CD14-positive monocyte (primary cell): ENCODE results near the gene ZNF710. TPM values are rescaled to one million over a fixed set of nuclear protein-coding genes. Genes with fewer than 3 reads are reported as not detected.

Source experiments
- DNase-seq, 3 donors: peaks; one replicate each; pipeline ENCODE4 v3.0.0-alpha.2; 2011 to 2022
- H2AFZ ChIP-seq: 2 replicates; pipeline ENCODE4 v1.6.0; 2012; ENCODE audit warnings: mild to moderate bottlenecking, low read depth, low read length, inconsistent platforms; ENCODE audit not compliant: insufficient read depth, poor library complexity, severe bottlenecking
- H3K27ac ChIP-seq, 2 donors: 1 replicate in 1 of 2; 2 replicates in 1 of 2; pipeline ENCODE4 v1.5.1; 2012 to 2013; ENCODE audit warnings: low read length in 2 of 2, control low read depth in 1 of 2, inconsistent platforms in 1 of 2, low read depth in 1 of 2, mild to moderate bottlenecking in 1 of 2
- H3K27me3 ChIP-seq, 2 donors: one replicate each; pipeline versions ENCODE4 v1.6.0 to v1.6.1; 2011 to 2013; ENCODE audit warnings: low read length in 2 of 2; ENCODE audit not compliant: control insufficient read depth in 2 of 2, insufficient read depth in 2 of 2
- H3K36me3 ChIP-seq, 2 donors: replicated peaks in 1 of 2; 1 replicate in 1 of 2; 2 replicates in 1 of 2; pipeline versions ENCODE4 v1.5.1 to v1.6.1; 2012 to 2013; ENCODE audit warnings: low read length in 2 of 2, control low read depth in 1 of 2, inconsistent platforms in 1 of 2, mild to moderate bottlenecking in 1 of 2; ENCODE audit not compliant: insufficient read depth in 2 of 2, control insufficient read depth in 1 of 2
- H3K4me1 ChIP-seq, 2 donors: 1 replicate in 1 of 2; 2 replicates in 1 of 2; pipeline versions ENCODE4 v1.5.1 to v1.6.1; 2012 to 2013; ENCODE audit warnings: low read length in 2 of 2, control low read depth in 1 of 2, inconsistent platforms in 1 of 2, mild to moderate bottlenecking in 1 of 2, moderate library complexity in 1 of 2; ENCODE audit not compliant: insufficient read depth in 2 of 2, control insufficient read depth in 1 of 2
- H3K4me2 ChIP-seq: replicated peaks from 2 replicates; pipeline ENCODE3; 2012; ENCODE audit warnings: low read length, moderate library complexity, mild to moderate bottlenecking; ENCODE audit not compliant: poor library complexity, severe bottlenecking; ENCODE audit errors: extremely low read depth
- H3K4me3 ChIP-seq, 3 experiments: fragments of 200-600 bp in 1 of 3; sonication (generic) in 1 of 3; replicated peaks in 1 of 3; 1 replicate in 2 of 3; 2 replicates in 1 of 3; pipeline ENCODE4 v1.5.1; 2011 to 2013; ENCODE audit warnings: low read length in 3 of 3, mild to moderate bottlenecking in 3 of 3, control low read depth in 2 of 3, low read depth in 2 of 3, inconsistent platforms in 1 of 3, moderate library complexity in 1 of 3
- H3K79me2 ChIP-seq: 2 replicates; pipeline ENCODE4 v1.6.0; 2012; ENCODE audit warnings: mild to moderate bottlenecking, control low read depth, inconsistent platforms, low read length, moderate library complexity; ENCODE audit not compliant: insufficient read depth
- H3K9ac ChIP-seq: 2 replicates; pipeline ENCODE4 v1.6.0; 2017; ENCODE audit warnings: low read length, mild to moderate bottlenecking; ENCODE audit not compliant: insufficient read depth, poor library complexity, severe bottlenecking
- H3K9me3 ChIP-seq, 2 donors: replicated peaks in 1 of 2; 1 replicate in 1 of 2; 2 replicates in 1 of 2; pipeline versions ENCODE4 v1.5.1 to v1.6.1; 2012 to 2013; ENCODE audit warnings: low read length in 2 of 2, control low read depth in 1 of 2; ENCODE audit not compliant: control insufficient read depth in 1 of 2, insufficient read depth in 1 of 2
- H4K20me1 ChIP-seq: 2 replicates; pipeline ENCODE4 v1.6.0; 2012; ENCODE audit warnings: mild to moderate bottlenecking, low read length, control low read depth, moderate library complexity; ENCODE audit not compliant: insufficient read depth
- H3K27ac Mint-ChIP-seq, 7 donors: one replicate each; pipeline ENCODE4 v1.8.0; 2020; ENCODE audit warnings: mild to moderate bottlenecking in 7 of 7, mixed read lengths in 7 of 7, moderate library complexity in 6 of 7, inconsistent platforms in 2 of 7
- H3K27me3 Mint-ChIP-seq, 3 donors: one replicate each; pipeline ENCODE4 v1.8.0; 2021 to 2022; ENCODE audit warnings: low read depth in 3 of 3, mild to moderate bottlenecking in 3 of 3, mixed read lengths in 3 of 3, moderate library complexity in 3 of 3, inconsistent platforms in 1 of 3
- H3K36me3 Mint-ChIP-seq, 2 donors: one replicate each; pipeline ENCODE4 v1.8.0; 2020; ENCODE audit warnings: mixed read lengths in 2 of 2, inconsistent platforms in 1 of 2, mild to moderate bottlenecking in 1 of 2
- H3K4me1 Mint-ChIP-seq: one replicate; pipeline ENCODE4 v1.8.0; 2020; ENCODE audit warnings: mild to moderate bottlenecking, mixed read lengths
- H3K4me3 Mint-ChIP-seq, 2 donors: one replicate each; pipeline ENCODE4 v1.8.0; 2020; ENCODE audit warnings: mild to moderate bottlenecking in 2 of 2, mixed read lengths in 2 of 2, moderate library complexity in 1 of 2
- H3K9me3 Mint-ChIP-seq, 7 donors: one replicate each; pipeline ENCODE4 v1.8.0; 2020 to 2022; ENCODE audit warnings: mixed read lengths in 7 of 7, mild to moderate bottlenecking in 6 of 7, moderate library complexity in 6 of 7, inconsistent platforms in 2 of 7
- WGBS: methylation state at CpG from one replicate; pipeline ENCODE4 v1.1.5; 2013; ENCODE audit warnings: missing lambda C conversion rate; ENCODE audit not compliant: insufficient coverage; 5-methylcytosine and 5-hydroxymethylcytosine counted together
- intact Hi-C, 2 donors: fragments of 100-400 bp; cut with micrococcal nuclease; formaldehyde crosslinking; loops; one replicate each; pipeline versions ENCODE4 v1.15.0 to v1.15.1; 2023
- polyA plus RNA-seq, 3 donors: library from polyadenylated mRNA; depleted of rRNA in 1 of 3; unstranded in 2 of 3; stranded (reverse) in 1 of 3; fragments of 300-500 nt in 2 of 3; fragments of >200 nt in 1 of 3; fragmentation: Illumina TruSeq in 2 of 3; gene quantifications; 1 replicate in 2 of 3; 2 replicates in 1 of 3; pipeline ENCODE4 v1.2.3, GENCODE V29; 2012 to 2021
- TF ChIP-seq, protein P1 (sequence below): fragments of 200-600 bp; IDR thresholded peaks from one replicate; pipeline ENCODE4 v1.8.0; 2022; ENCODE audit warnings: antibody characterized with exemption, mild to moderate bottlenecking

Gene ZNF710
- polyA plus RNA-seq, 3 donors = 3.4 to 45.6 (median 4.8) TPM

- DNase-seq = no peak
- H3K36me3 ChIP-seq = peaks cover 5 to 17% of the 10 kb centered on the region in 2 donors
- peak overlapping the region; percentile 19 to 21 for H3K27ac ChIP-seq
- Mint-ChIP-seq H3K9me3 (no peaks in the 10 kb centered on the region), H3K4me1 (peaks cover 81% of the 10 kb centered on the region), H3K4me3 (peak overlapping the region in 1 of 2 donors; percentile 63), H3K27ac (peak overlapping the region; percentile 28 to 88 (median 68)), H3K36me3 (peaks cover 31 to 51% of the 10 kb centered on the region in 2 donors), H3K27me3 (peaks cover 0 to 5% (median 0%) of the 10 kb centered on the region in 3 donors)
- no peaks in the 10 kb centered on the region for H3K27me3 ChIP-seq
- peaks cover 83% of the 10 kb centered on the region for H3K79me2 ChIP-seq
- no peaks in the 10 kb centered on the region for H4K20me1 ChIP-seq
- H3K4me3 ChIP-seq = no peak overlapping the region
- no peak overlapping the region for H3K4me2 ChIP-seq
- 42% methylated on average over 6 of the region's 7 CpGs for WGBS
- H3K4me1 ChIP-seq = peaks cover 66 to 73% of the 10 kb centered on the region in 2 donors
- no peak overlapping the region for H2AFZ ChIP-seq
- no peak overlapping the region for H3K9ac ChIP-seq
- TF ChIP-seq, protein P1, sequence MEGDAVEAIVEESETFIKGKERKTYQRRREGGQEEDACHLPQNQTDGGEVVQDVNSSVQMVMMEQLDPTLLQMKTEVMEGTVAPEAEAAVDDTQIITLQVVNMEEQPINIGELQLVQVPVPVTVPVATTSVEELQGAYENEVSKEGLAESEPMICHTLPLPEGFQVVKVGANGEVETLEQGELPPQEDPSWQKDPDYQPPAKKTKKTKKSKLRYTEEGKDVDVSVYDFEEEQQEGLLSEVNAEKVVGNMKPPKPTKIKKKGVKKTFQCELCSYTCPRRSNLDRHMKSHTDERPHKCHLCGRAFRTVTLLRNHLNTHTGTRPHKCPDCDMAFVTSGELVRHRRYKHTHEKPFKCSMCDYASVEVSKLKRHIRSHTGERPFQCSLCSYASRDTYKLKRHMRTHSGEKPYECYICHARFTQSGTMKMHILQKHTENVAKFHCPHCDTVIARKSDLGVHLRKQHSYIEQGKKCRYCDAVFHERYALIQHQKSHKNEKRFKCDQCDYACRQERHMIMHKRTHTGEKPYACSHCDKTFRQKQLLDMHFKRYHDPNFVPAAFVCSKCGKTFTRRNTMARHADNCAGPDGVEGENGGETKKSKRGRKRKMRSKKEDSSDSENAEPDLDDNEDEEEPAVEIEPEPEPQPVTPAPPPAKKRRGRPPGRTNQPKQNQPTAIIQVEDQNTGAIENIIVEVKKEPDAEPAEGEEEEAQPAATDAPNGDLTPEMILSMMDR = no peak
- no peaks in the 10 kb centered on the region for H3K9me3 ChIP-seq
- intact Hi-C loops = loop anchor here (5.0 kb wide), 2 partner anchors 37 to 52 kb away; partner anchors contain the start of gene ZNF710 (in 1 of the 2)
Observed at GRCh38 chr15:90054618-90055097, 53.5 kb downstream of the ZNF710 start.

DNA sequence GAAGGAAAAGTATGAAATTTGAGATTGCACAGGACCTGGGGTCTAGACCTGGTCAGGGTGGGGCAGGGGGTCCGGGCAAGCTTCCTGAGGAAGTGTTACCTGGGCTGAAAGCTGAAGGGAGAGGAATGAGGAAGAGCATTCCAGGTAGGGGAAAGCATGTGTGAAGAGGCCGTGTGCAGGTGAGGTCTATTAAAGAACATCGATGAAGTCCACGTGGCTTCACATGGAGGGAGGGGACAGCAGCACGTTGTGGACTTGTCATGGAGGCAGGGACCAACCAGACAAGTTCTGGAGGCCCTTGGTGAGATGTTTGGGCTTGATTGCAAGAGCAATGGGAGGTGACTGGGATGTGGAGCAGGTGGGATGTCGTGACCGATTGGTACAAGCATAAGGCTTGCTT is 54.1 kb downstream of the ZNF710 start:
- intact Hi-C loops = loop anchor here (5.0 kb wide), 2 partner anchors 38 to 53 kb away; partner anchors contain the start of gene ZNF710 (in 1 of the 2)
- WGBS = 83% methylated on average over 6 of the region's 7 CpGs
- peaks cover 81% of the 10 kb centered on the region for H3K4me1 Mint-ChIP-seq

More for the DNA sequence above, 54.1 kb downstream of the ZNF710 start:
- Mint-ChIP-seq H3K36me3 (peaks cover 26 to 47% of the 10 kb centered on the region in 2 donors), H3K27ac (peak overlapping the region in 4 of 7 donors; percentile 36 to 78 (median 64)), H3K27me3 (peaks cover 0 to 5% (median 0%) of the 10 kb centered on the region in 3 donors), H3K9me3 (no peaks in the 10 kb centered on the region), H3K4me3 (no peak overlapping the region)
- DNase-seq = no peak
- TF ChIP-seq, protein P1 = no peak
- H3K36me3 ChIP-seq = peaks cover 2 to 12% of the 10 kb centered on the region in 2 donors
- no peak overlapping the region for H2AFZ ChIP-seq
- peaks cover 69 to 76% of the 10 kb centered on the region in 2 donors for H3K4me1 ChIP-seq
- no peak overlapping the region for H3K9ac ChIP-seq
- H3K79me2 ChIP-seq = peaks cover 79% of the 10 kb centered on the region
- no peaks in the 10 kb centered on the region for H3K9me3 ChIP-seq
- no peak overlapping the region for H3K4me2 ChIP-seq
- H3K4me3 ChIP-seq = no peak overlapping the region
- H3K27ac ChIP-seq = peak overlapping the region in 1 of 2 donors; percentile 21
- H3K27me3 ChIP-seq = no peaks in the 10 kb centered on the region
- no peaks in the 10 kb centered on the region for H4K20me1 ChIP-seq
